Astrocyte of the cerebellum (primary cell): Measurements from ENCODE around the gene KCP.

ENCODE experiments used
- DNase-seq: peaks from one replicate; pipeline ENCODE4 v3.0.0-alpha.2; 2011; ENCODE audit warnings: low read depth
- H3K4me3 ChIP-seq: 2 replicates; pipeline ENCODE4 v1.5.1; 2011; ENCODE audit warnings: mild to moderate bottlenecking, low read depth, low read length, moderate library complexity
- CTCF ChIP-seq: IDR thresholded peaks from 2 replicates; pipeline ENCODE4 v1.5.1; 2012; ENCODE audit warnings: low read length, low read depth, moderate library complexity, mild to moderate bottlenecking; ENCODE audit errors: missing control alignments
- in situ Hi-C: cut with HindIII; loops from 2 replicates; pipeline ENCODE4 v1.10.0; 2017; ENCODE audit warnings: low sequenced_read_pairs

Gene KCP

DNA sequence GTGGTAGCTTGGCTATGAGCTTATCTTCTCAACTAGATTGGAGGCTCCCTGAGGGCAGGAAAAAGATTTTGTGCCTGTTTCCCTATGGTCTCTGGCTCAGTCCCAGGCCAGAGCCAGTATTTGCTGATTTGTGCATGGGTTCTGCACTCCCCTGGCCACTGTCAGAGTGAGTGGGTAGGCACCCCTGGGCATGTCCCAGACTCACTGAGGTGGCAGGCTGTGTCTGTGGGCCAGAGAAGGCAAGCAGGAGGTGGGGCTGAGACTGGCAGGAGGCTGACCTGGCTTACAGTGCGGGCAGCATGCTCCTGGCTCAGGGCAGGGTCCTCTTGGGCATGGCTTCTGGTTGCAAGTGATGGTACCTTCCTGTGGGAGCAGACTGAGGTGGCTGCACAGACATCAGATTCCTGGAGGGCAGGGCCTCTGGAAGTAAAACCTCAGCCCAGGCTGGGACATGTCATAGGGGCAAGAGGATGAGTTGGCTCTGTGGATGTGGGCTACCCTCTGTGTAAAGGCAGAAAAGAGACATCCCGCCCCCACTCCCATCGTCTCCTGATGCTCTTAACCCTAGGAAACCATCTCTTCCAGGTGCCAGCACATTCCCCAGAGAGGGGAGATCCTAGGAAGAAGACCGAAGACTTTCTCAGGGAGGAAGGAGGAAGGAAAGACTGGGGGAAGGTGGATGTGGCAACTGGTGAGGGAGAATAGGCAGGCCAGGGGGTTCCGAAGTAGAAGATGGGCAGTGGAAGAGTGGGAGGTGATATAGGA lies 4.3 kb downstream of the KCP start:
- no peak overlapping the region for H3K4me3 ChIP-seq
- in situ Hi-C loops, result no loop called here
- TF ChIP-seq CTCF, result no peak

GRCh38 chr7:128904381-128905197 lies 5.9 kb downstream of the KCP start:
- H3K4me3 ChIP-seq, result no peak overlapping the region
- peak; percentile 59 for TF ChIP-seq CTCF
- peak; percentile 28 for DNase-seq
- in situ Hi-C loops, result no loop called here

More for the DNA sequence above, 4.3 kb downstream of the KCP start:
- DNase-seq, result no peak

DNA sequence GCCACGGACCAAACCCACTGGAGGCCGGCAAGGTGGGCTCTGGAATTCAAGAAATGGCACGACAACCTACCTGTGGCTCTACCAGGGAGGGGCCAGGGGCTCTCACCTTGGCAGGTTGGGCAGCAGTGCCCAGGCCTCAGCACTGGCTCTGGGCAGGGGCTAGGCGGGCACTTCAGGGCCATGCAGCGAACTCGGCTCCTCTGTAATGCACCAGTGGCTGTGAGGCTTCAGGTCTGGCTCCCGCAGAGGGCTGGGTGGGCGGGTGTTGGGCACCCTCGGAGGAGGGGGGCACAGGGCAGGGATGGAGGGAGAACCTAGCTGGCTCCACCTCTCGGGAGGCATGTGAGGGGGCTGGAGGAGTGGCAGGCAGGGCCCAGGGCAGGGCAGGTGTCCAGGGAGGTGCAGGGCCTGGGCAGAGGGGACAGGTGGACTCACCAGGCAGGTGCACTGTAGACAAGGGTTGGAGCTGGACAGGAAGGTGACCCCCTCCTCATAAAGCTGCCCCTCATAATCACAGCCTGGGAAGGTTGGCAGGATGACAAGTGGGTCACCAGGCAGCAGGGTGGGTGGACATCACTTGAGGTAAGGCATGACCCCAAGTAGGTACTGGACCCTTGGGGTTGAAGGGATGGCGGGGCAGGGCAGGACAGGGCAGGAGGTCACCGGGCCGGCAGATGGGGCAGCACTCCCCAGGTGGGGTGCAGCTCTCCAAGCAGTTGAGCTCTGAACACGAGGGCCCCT lies 6.7 kb downstream of the KCP start:
- TF ChIP-seq CTCF, result no peak
- H3K4me3 ChIP-seq, result no peak overlapping the region
- in situ Hi-C loops, result no loop called here
- no peak for DNase-seq

- in situ Hi-C loops, result no loop called here
- TF ChIP-seq CTCF, result no peak
- DNase-seq, result no peak
- H3K4me3 ChIP-seq, result no peak overlapping the region
Measured at GRCh38 chr7:128902761-128903585, 7.5 kb downstream of the KCP start.

DNA sequence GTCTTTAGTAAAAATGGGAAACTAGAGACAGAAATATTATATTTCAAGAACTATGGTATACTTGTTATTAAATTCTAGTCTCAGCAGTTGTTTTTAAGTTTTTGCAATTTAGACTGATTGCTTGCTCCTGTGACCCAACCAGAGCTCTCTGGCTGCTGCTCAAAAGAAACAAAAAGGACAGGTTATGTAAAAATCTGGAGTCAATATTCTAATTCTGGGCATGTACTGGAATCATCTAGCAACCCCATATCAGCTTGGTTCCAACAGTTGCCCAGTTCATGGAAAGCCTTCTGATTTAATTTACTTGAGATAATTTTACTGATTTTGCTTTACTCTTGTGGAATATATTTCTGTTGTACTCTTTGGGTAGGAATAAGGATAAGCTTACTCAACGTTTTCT lies 10.3 kb downstream of the KCP start:
- no peak overlapping the region for H3K4me3 ChIP-seq
- TF ChIP-seq CTCF, result no peak
- no peak for DNase-seq
- in situ Hi-C loops, result no loop called here
